Measurements from ENCODE around the gene ZBTB20.

ZBTB20 gene

DNA sequence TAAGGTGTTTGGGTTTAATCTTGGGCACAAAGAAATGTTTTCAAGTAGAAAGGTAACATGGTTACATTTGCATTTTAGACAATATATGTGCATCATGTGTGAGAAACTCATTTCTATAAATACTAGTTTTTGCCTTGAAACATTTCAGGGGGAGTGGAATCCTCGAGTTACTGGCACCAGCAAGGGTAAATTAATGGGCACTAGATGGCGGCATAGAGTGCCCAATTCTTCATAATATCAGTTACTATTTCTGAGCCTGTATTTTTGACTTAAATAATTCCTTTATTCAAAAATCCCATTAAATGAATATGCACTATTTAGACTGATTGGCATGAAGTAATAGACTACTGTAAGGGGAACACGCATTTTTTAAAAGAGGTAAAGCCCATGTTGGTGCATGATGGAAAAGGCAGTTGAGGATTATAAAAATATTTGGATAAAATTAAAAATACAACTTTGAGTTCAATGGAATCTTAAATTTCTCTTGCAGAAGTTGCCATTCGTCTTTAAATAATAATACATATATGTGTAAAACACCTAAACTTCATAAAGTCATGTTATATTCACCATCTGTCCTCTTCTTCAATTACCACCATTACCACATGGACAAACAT is 106.3 kb downstream of the ZBTB20 start:
- TF ChIP-seq, protein P1, sequence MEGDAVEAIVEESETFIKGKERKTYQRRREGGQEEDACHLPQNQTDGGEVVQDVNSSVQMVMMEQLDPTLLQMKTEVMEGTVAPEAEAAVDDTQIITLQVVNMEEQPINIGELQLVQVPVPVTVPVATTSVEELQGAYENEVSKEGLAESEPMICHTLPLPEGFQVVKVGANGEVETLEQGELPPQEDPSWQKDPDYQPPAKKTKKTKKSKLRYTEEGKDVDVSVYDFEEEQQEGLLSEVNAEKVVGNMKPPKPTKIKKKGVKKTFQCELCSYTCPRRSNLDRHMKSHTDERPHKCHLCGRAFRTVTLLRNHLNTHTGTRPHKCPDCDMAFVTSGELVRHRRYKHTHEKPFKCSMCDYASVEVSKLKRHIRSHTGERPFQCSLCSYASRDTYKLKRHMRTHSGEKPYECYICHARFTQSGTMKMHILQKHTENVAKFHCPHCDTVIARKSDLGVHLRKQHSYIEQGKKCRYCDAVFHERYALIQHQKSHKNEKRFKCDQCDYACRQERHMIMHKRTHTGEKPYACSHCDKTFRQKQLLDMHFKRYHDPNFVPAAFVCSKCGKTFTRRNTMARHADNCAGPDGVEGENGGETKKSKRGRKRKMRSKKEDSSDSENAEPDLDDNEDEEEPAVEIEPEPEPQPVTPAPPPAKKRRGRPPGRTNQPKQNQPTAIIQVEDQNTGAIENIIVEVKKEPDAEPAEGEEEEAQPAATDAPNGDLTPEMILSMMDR (IDR thresholded peaks at IDR 0.05; ENCODE audit: insufficient read depth, low read length): peak; percentile 45
- TF ChIP-seq SPI1 (IDR thresholded peaks at IDR 0.05; ENCODE audit: borderline replicate concordance, low read depth): no peak
- no peak overlapping the region for H3K27ac ChIP-seq (replicated peaks)
- no peak overlapping the region for H3K4me3 ChIP-seq (replicated peaks; ENCODE audit: insufficient read depth, low read length)
- no peaks in the 10 kb centered on the region for H3K27me3 ChIP-seq (ENCODE audit: insufficient read depth, poor library complexity, severe bottlenecking)
- peak in 1 of 2 experiments; percentile 24 for DNase-seq (ENCODE audit: low read depth in 1 of 2, low spot score in 1 of 2)

DNA sequence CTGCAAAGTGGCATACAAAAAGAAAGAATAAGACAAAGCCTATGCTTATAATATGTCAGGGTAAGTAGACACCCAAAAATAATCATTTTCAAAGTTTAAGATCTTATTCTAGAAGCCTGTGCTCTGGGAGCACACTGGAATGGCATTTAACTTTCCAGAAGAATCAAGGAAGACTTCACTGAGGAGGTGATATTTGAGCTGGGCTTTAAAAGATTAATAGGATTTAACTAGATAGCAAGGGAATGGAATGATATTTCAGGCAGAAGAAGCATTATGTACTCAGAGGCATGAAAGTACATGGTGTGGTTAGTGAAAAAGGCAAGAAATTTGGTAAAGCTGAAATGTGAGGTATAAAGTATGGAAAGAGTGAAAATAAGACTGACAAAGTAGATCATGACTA is 106.8 kb downstream of the ZBTB20 start:
- no peak overlapping the region for H3K4me3 ChIP-seq (replicated peaks; ENCODE audit: insufficient read depth, low read length)
- DNase-seq (ENCODE audit: low read depth in 1 of 2, low spot score in 1 of 2): no peak
- no peak overlapping the region for H3K27ac ChIP-seq (replicated peaks)
- TF ChIP-seq, protein P1 (IDR thresholded peaks at IDR 0.05; ENCODE audit: insufficient read depth, low read length): no peak
- TF ChIP-seq POLR2AphosphoS5 (IDR thresholded peaks at IDR 0.05; ENCODE audit: low read depth) (no peak), SPI1 (IDR thresholded peaks at IDR 0.05; ENCODE audit: borderline replicate concordance, low read depth) (no peak), GABPA (IDR thresholded peaks at IDR 0.05; ENCODE audit: low read depth) (no peak)
- TF ChIP-seq, protein P2, sequence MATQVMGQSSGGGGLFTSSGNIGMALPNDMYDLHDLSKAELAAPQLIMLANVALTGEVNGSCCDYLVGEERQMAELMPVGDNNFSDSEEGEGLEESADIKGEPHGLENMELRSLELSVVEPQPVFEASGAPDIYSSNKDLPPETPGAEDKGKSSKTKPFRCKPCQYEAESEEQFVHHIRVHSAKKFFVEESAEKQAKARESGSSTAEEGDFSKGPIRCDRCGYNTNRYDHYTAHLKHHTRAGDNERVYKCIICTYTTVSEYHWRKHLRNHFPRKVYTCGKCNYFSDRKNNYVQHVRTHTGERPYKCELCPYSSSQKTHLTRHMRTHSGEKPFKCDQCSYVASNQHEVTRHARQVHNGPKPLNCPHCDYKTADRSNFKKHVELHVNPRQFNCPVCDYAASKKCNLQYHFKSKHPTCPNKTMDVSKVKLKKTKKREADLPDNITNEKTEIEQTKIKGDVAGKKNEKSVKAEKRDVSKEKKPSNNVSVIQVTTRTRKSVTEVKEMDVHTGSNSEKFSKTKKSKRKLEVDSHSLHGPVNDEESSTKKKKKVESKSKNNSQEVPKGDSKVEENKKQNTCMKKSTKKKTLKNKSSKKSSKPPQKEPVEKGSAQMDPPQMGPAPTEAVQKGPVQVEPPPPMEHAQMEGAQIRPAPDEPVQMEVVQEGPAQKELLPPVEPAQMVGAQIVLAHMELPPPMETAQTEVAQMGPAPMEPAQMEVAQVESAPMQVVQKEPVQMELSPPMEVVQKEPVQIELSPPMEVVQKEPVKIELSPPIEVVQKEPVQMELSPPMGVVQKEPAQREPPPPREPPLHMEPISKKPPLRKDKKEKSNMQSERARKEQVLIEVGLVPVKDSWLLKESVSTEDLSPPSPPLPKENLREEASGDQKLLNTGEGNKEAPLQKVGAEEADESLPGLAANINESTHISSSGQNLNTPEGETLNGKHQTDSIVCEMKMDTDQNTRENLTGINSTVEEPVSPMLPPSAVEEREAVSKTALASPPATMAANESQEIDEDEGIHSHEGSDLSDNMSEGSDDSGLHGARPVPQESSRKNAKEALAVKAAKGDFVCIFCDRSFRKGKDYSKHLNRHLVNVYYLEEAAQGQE (IDR thresholded peaks at IDR 0.05; ENCODE audit: insufficient replicate concordance, low read depth): no peak
- H3K27me3 ChIP-seq (ENCODE audit: insufficient read depth, poor library complexity, severe bottlenecking): no peaks in the 10 kb centered on the region

DNA sequence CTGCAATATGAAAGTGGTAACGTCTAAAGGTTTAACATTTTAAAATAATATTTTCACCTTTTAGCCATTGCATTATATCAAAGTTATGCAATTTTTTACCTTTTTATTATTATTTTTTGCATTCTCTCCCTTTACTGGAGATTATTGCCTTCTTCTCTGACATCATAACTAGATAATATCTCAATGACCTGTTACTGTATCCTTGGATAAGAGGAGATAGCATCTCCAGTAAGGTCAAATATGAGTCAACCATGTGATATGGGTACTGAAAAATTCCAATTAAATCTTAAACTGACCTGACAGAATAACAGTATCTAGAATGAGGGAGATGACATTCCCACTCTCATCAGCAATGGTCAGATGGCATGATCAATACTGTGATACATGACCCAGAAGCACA is 108.3 kb downstream of the ZBTB20 start:
- no peaks in the 10 kb centered on the region for H3K27me3 ChIP-seq (ENCODE audit: insufficient read depth, poor library complexity, severe bottlenecking)
- TF ChIP-seq POLR2AphosphoS5 (IDR thresholded peaks at IDR 0.05; ENCODE audit: low read depth) (no peak), GABPA (IDR thresholded peaks at IDR 0.05; ENCODE audit: low read depth) (no peak), SPI1 (IDR thresholded peaks at IDR 0.05; ENCODE audit: borderline replicate concordance, low read depth) (no peak)
- TF ChIP-seq, protein P1 (IDR thresholded peaks at IDR 0.05; ENCODE audit: insufficient read depth, low read length): no peak
- TF ChIP-seq, protein P2 (IDR thresholded peaks at IDR 0.05; ENCODE audit: insufficient replicate concordance, low read depth): no peak
- no peak for DNase-seq (ENCODE audit: low read depth in 1 of 2, low spot score in 1 of 2)
- no peak overlapping the region for H3K4me3 ChIP-seq (replicated peaks; ENCODE audit: insufficient read depth, low read length)
- H3K27ac ChIP-seq (replicated peaks): no peak overlapping the region
